GM12878 (cell line): ENCODE measurements around the gene TMEM214. TPM values are rescaled to one million over a fixed set of nuclear protein-coding genes. Genes with fewer than 3 reads are reported as not detected.
A peak's percentile ranks its signal among the peaks of the same experiment; 100 is the strongest.

ENCODE experiments used
- ATAC-seq: fragments of 200-7000 bp; cut with Tn5 transposase; 3 replicates; pipeline ENCODE4 v1.9.1; 2020; ENCODE audit warnings: mild to moderate bottlenecking, moderate library complexity
- BruUV-seq: library from RNA; stranded (reverse); fragments of 400-500 nt; replicated peaks from 2 replicates; lab custom pipeline; 2021; lab: Mats Ljungman, UMichigan
- CTCF ChIA-PET: fragments of 300-600 bp; sonication (Branson Sonifier 250); formaldehyde crosslinking; extraction: SDS; loops from one replicate; lab custom pipeline; 2021; ENCODE audit warnings: inconsistent platforms; lab: Yijun Ruan, JAX
- POLR2A ChIA-PET: fragments of 350-600 bp; formaldehyde crosslinking; extraction: SDS; loops from one replicate; lab custom pipeline; 2021; ENCODE audit warnings: inconsistent platforms; lab: Charles Lee
- RAD21 ChIA-PET: fragments of 300-600 bp; sonication (Branson Sonifier 250); formaldehyde crosslinking; loops from one replicate; lab custom pipeline; 2023; ENCODE audit warnings: antibody characterized with exemption; ENCODE audit not compliant: unreplicated experiment; lab: Charles Lee
- SMC1A ChIA-PET: fragments of 300-600 bp; sonication (Branson Sonifier 250); formaldehyde crosslinking; loops from one replicate; lab custom pipeline; 2023; ENCODE audit not compliant: unreplicated experiment, uncharacterized antibody; lab: Charles Lee
- DNase-seq: peaks from one replicate; pipeline ENCODE4 v3.0.0-alpha.2; 2011; ENCODE audit warnings: low read depth, low spot score
- FAIRE-seq: peaks from 3 replicates; lab custom pipeline; 2011; peaks lifted over from hg19 to GRCh38; lab: Jason Lieb, UNC
- H2AFZ ChIP-seq: 2 replicates; pipeline ENCODE4 v1.6.0; 2011; ENCODE audit warnings: low read depth, low read length, control low read depth; ENCODE audit not compliant: control insufficient read depth
- H3K27ac ChIP-seq: 2 replicates; pipeline ENCODE4 v1.5.1; 2011; ENCODE audit warnings: control low read depth; ENCODE audit not compliant: control insufficient read depth, insufficient read depth
- H3K27me3 ChIP-seq, 2 experiments: replicated peaks in 1 of 2; 2 replicates each; pipeline versions ENCODE4 v1.6.0 to v1.6.1; 2011; ENCODE audit warnings: low read length in 1 of 2; ENCODE audit not compliant: control insufficient read depth in 2 of 2, insufficient read depth in 2 of 2
- H3K36me3 ChIP-seq, 2 experiments: 2 replicates each; pipeline ENCODE4 v1.5.1; 2011; ENCODE audit warnings: low read length in 1 of 2; ENCODE audit not compliant: control insufficient read depth in 2 of 2, insufficient read depth in 2 of 2
- H3K4me1 ChIP-seq: 2 replicates; pipeline ENCODE4 v1.6.1; 2011; ENCODE audit warnings: mild to moderate bottlenecking, low read length, moderate library complexity, mixed read lengths; ENCODE audit not compliant: control insufficient read depth, insufficient read depth
- H3K4me2 ChIP-seq: 2 replicates; pipeline ENCODE4 v1.6.0; 2011; ENCODE audit warnings: control low read depth; ENCODE audit not compliant: control insufficient read depth, insufficient read depth
- H3K4me3 ChIP-seq: fragments of 200-600 bp; sonication (generic); 2 replicates; pipeline ENCODE4 v1.5.1; 2016
- H3K79me2 ChIP-seq: 2 replicates; pipeline ENCODE4 v1.6.0; 2011; ENCODE audit warnings: low read length; ENCODE audit not compliant: control insufficient read depth, insufficient read depth
- H3K9ac ChIP-seq: 2 replicates; pipeline ENCODE4 v1.8.0; 2011; ENCODE audit warnings: low read length, control low read depth, mixed read lengths; ENCODE audit not compliant: control insufficient read depth, insufficient read depth
- H3K9me3 ChIP-seq: replicated peaks from 3 replicates; pipeline ENCODE4 v1.5.1; 2011; ENCODE audit warnings: mild to moderate bottlenecking, low read length; ENCODE audit not compliant: control insufficient read depth, insufficient read depth
- H4K20me1 ChIP-seq: 2 replicates; pipeline ENCODE4 v1.6.0; 2011; ENCODE audit not compliant: control insufficient read depth, insufficient read depth
- CBX5 ChIP-seq: sonication (generic); IDR thresholded peaks from 2 replicates; pipeline ENCODE4 v1.6.1; 2016; ENCODE audit warnings: low read depth, moderate library complexity, mild to moderate bottlenecking, inconsistent platforms
- EED ChIP-seq: sonication (generic); IDR thresholded peaks from 2 replicates; pipeline ENCODE4 v1.6.1; 2016; ENCODE audit warnings: antibody characterized with exemption, low read depth
- GABPA ChIP-seq: IDR thresholded peaks from 2 replicates; pipeline ENCODE4 v1.6.1; 2014; ENCODE audit warnings: antibody characterized with exemption, low read depth, mild to moderate bottlenecking, inconsistent platforms
- IKZF2 ChIP-seq, 2 experiments: fragments of 450-650 bp; IDR thresholded peaks; 2 replicates each; pipeline ENCODE4 v1.6.1; 2017; ENCODE audit warnings: mild to moderate bottlenecking in 2 of 2, moderate library complexity in 2 of 2
- PAX5 ChIP-seq: IDR thresholded peaks from 2 replicates; pipeline ENCODE4 v1.6.1; 2011; ENCODE audit warnings: low read depth, low read length, borderline replicate concordance
- SMAD1 ChIP-seq: fragments of 450-650 bp; IDR thresholded peaks from 2 replicates; pipeline ENCODE4 v1.6.1; 2018; ENCODE audit warnings: mild to moderate bottlenecking, low read depth; ENCODE audit not compliant: partially characterized antibody
- SRF ChIP-seq, 2 experiments: IDR thresholded peaks; 2 replicates each; pipeline ENCODE4 v1.6.1; 2011; ENCODE audit warnings: low read depth in 2 of 2, low read length in 2 of 2, mild to moderate bottlenecking in 1 of 2, moderate library complexity in 1 of 2
- SUZ12 ChIP-seq: fragments of 200-600 bp; sonication (generic); IDR thresholded peaks from one replicate; pipeline ENCODE4 v1.6.1; 2018; ENCODE audit warnings: antibody characterized with exemption, mild to moderate bottlenecking; ENCODE audit not compliant: unreplicated experiment
- WGBS: methylation state at CpG from one replicate; pipeline ENCODE4 v1.1.6; 2016; ENCODE audit warnings: low lambda C conversion rate; ENCODE audit not compliant: insufficient replicate concordance, insufficient coverage; ENCODE audit errors: missing lambda C conversion rate; 5-methylcytosine and 5-hydroxymethylcytosine counted together
- in situ Hi-C: fragments of 300-500 bp; cut with MboI; formaldehyde crosslinking; loops from 9 replicates; pipeline ENCODE4 v1.14.3; 2018; ENCODE audit warnings: mixed read lengths
- intact Hi-C: fragments of 100-400 bp; cut with micrococcal nuclease; formaldehyde crosslinking; loops from one replicate; pipeline ENCODE4 v1.14.2; 2022; ENCODE audit not compliant: unreplicated experiment
- polyA plus RNA-seq, 11 experiments: library from polyadenylated mRNA; depleted of rRNA in 4 of 11; unstranded in 6 of 11; stranded (reverse) in 5 of 11; fragments of >200 nt; fragmentation: Nextera tagmentation in 4 of 11; fragmentation: Illumina TruSeq in 1 of 11; extraction: Ambion mirVana in 4 of 11; extraction: Trizol in 1 of 11; gene quantifications; 1 replicate in 1 of 11; 2 replicates in 10 of 11; pipeline versions ENCODE4 v1.2.1 to v1.2.3, GENCODE V29; 2011 to 2016; ENCODE audit warnings: inconsistent platforms in 2 of 11, missing spikeins in 2 of 11, low read depth in 1 of 11
- total RNA-seq, 4 experiments: library from RNA; depleted of rRNA in 3 of 4; stranded (reverse); fragments of >200 nt in 3 of 4; fragmentation: Illumina TruSeq in 1 of 4; extraction: Trizol in 1 of 4; gene quantifications; 2 replicates each; pipeline versions ENCODE4 v1.2.1 to v1.2.3, GENCODE V29; 2013 to 2021
- TF ChIP-seq, protein P1 (sequence below), 3 experiments: IDR thresholded peaks in 2 of 3; conservative IDR thresholded peaks in 1 of 3; 2 replicates each; pipeline ENCODE4 v1.5.1; 2011; ENCODE audit warnings: low read depth in 3 of 3, low read length in 3 of 3, mild to moderate bottlenecking in 3 of 3, control low read depth in 2 of 3, moderate library complexity in 2 of 3, inconsistent platforms in 1 of 3, mixed read lengths in 1 of 3; ENCODE audit not compliant: control insufficient read depth in 2 of 3, insufficient read depth in 1 of 3; ENCODE audit errors: extremely low read depth in 1 of 3
- TF ChIP-seq, protein P2 (sequence below): IDR thresholded peaks from 2 replicates; pipeline ENCODE4 v1.6.1; 2012; ENCODE audit warnings: low read depth, low read length, improper control_type of control experiment

TMEM214 gene
- total and polyA plus RNA-seq, 10 of the 15 experiments (the other 5 are each of a cell fraction or from before 2014, with no cell fraction given): 10.4 to 79.2 (median 45.0) TPM

DNA sequence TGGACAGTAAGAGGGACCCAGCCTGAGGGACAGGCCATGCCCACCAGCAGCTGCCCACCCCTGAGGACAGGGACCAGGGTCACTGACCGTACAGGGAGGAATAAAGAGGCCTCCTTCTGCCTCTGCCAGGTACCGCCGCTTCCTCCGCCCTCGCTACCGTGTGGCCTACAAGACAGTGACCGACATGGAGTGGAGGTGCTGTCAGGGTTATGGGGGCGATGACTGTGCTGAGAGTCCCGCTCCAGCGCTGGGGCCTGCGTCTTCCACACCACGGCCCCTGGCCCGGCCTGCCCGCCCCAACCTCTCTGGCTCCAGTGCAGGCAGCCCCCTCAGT lies 47.8 kb downstream of the TMEM214 start:
- no peaks in the 10 kb centered on the region for H4K20me1 ChIP-seq

More for the DNA sequence above, 47.8 kb downstream of the TMEM214 start:
- no peak for DNase-seq
- Histone ChIP-seq H3K27me3 (no peaks in the 10 kb centered on the region), H3K9me3 (no peaks in the 10 kb centered on the region), H3K27ac (no peak overlapping the region), H3K4me2 (peak overlapping the region; percentile 94; the same call in 1 of the 2 replicates), H3K79me2 (no peaks in the 10 kb centered on the region), H3K4me3 (no peak overlapping the region), H3K4me1 (peaks cover 34% of the 10 kb centered on the region), H3K9ac (no peak overlapping the region), H2AFZ (peak overlapping the region; percentile 91), H3K36me3 (no peaks in the 10 kb centered on the region)
- no peak for TF ChIP-seq SUZ12
- no peak for TF ChIP-seq SMAD1
- no peak for TF ChIP-seq GABPA
- TF ChIP-seq SRF (IDR thresholded peaks at IDR 0.05; ENCODE audit: low read depth in 2 of 2, low read length in 2 of 2): no peak
- TF ChIP-seq, protein P1, sequence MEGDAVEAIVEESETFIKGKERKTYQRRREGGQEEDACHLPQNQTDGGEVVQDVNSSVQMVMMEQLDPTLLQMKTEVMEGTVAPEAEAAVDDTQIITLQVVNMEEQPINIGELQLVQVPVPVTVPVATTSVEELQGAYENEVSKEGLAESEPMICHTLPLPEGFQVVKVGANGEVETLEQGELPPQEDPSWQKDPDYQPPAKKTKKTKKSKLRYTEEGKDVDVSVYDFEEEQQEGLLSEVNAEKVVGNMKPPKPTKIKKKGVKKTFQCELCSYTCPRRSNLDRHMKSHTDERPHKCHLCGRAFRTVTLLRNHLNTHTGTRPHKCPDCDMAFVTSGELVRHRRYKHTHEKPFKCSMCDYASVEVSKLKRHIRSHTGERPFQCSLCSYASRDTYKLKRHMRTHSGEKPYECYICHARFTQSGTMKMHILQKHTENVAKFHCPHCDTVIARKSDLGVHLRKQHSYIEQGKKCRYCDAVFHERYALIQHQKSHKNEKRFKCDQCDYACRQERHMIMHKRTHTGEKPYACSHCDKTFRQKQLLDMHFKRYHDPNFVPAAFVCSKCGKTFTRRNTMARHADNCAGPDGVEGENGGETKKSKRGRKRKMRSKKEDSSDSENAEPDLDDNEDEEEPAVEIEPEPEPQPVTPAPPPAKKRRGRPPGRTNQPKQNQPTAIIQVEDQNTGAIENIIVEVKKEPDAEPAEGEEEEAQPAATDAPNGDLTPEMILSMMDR (IDR thresholded peaks at IDR 0.05 in 2 of 3, conservative IDR thresholded peaks at IDR 0.05 in 1 of 3; ENCODE audit: control insufficient read depth in 2 of 3, extremely low read depth in 1 of 3, insufficient read depth in 1 of 3, low read depth in 3 of 3, low read length in 3 of 3): no peak
- TF ChIP-seq EED: no peak
- no peak for TF ChIP-seq CBX5
- no peak for TF ChIP-seq PAX5
- TF ChIP-seq, protein P2, sequence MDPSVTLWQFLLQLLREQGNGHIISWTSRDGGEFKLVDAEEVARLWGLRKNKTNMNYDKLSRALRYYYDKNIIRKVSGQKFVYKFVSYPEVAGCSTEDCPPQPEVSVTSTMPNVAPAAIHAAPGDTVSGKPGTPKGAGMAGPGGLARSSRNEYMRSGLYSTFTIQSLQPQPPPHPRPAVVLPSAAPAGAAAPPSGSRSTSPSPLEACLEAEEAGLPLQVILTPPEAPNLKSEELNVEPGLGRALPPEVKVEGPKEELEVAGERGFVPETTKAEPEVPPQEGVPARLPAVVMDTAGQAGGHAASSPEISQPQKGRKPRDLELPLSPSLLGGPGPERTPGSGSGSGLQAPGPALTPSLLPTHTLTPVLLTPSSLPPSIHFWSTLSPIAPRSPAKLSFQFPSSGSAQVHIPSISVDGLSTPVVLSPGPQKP: no peak
- no peak for TF ChIP-seq IKZF2 (IDR thresholded peaks at IDR 0.05)
- ChIA-PET CTCF (interaction anchor here (0.9 to 8.6 kb wide), 10 partner anchors 8 to 242 kb away, joined by 3 to 85 read pairs (median 6); partner anchors contain the start of genes AGBL5, MPV17 and OST4), SMC1A (interaction anchor here (0.6 to 3.6 kb wide), 4 partner anchors 8 to 34 kb away, joined by 3 to 19 read pairs (median 8); partner anchors contain the start of genes AGBL5 and OST4), POLR2A (interaction anchor here (0.5 to 4.9 kb wide), 11 partner anchors 8 to 290 kb away, joined by 3 to 43 read pairs (median 3); partner anchors contain the start of genes AGBL5, EIF2B4, OST4 and SNX17), RAD21 (interaction anchor here (0.9 to 2.3 kb wide), 7 partner anchors 8 to 234 kb away, joined by 3 to 22 read pairs (median 4); partner anchors contain the start of genes AGBL5 and OST4)
- in situ Hi-C loops (loop anchor here (10.0 kb wide), 1 partner anchor 116 kb away; no protein-coding TSS in a partner anchor), intact Hi-C loops (loop anchor here (2.0 kb wide), 1 partner anchor 48 kb away; the partner anchor contains the start of gene TMEM214)
- no peak for FAIRE-seq
- WGBS: 95% methylated on average over 14 of the region's 14 CpGs
- no TSS peak for BruUV-seq
- no peak for ATAC-seq
